ENCODE measurements around the gene MMP19.

Gene MMP19

DNA sequence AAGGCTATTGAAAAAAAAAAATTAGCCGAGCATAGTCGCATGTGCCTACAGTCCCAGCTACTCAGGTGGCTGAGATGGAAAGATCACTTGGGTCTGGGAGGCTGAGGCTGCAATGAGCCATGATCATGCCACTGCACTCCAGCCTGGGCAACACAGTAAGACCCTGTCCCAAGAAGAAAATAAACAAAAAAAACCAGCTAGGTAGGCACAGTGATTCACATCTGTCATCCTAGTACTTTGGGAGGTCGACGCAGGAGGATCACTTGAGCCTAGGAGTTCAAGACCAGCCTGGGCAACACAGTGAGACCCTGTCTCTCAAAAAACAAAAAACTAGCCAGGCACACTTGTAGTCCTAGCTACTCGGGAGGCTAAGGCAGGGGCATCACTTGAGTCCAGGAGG is 33.5 kb downstream of the MMP19 start:
- TF ChIP-seq, protein P1, sequence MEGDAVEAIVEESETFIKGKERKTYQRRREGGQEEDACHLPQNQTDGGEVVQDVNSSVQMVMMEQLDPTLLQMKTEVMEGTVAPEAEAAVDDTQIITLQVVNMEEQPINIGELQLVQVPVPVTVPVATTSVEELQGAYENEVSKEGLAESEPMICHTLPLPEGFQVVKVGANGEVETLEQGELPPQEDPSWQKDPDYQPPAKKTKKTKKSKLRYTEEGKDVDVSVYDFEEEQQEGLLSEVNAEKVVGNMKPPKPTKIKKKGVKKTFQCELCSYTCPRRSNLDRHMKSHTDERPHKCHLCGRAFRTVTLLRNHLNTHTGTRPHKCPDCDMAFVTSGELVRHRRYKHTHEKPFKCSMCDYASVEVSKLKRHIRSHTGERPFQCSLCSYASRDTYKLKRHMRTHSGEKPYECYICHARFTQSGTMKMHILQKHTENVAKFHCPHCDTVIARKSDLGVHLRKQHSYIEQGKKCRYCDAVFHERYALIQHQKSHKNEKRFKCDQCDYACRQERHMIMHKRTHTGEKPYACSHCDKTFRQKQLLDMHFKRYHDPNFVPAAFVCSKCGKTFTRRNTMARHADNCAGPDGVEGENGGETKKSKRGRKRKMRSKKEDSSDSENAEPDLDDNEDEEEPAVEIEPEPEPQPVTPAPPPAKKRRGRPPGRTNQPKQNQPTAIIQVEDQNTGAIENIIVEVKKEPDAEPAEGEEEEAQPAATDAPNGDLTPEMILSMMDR (IDR thresholded peaks at IDR 0.05; ENCODE audit: extremely low read depth, missing control alignments) = no peak
- DNase-seq (ENCODE audit: low spot score) = no peak

GRCh38 chr12:55806982-55807381 is 35.8 kb downstream of the MMP19 start:
- DNase-seq (ENCODE audit: low spot score) = no peak
- TF ChIP-seq, protein P1 (IDR thresholded peaks at IDR 0.05; ENCODE audit: extremely low read depth, missing control alignments) = no peak

DNA sequence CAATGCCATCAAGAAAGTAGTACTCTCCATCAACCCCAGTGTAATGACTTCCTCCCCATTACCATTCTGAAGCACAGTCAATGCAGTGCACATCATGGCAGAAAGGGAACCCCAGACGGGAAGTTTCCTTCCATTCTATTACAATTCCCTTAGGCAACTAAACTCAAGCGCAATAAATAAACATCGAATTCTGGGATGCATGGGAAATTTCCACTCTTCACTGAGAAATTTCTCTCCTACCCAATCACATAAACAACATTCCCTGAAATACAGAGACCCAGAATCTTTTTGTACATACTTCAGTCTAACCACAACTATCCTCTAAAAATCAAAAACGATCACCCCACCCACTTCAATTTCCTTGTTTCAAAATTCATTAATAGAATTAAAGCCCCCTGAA is 45.2 kb downstream of the MMP19 start:
- TF ChIP-seq, protein P1 (IDR thresholded peaks at IDR 0.05; ENCODE audit: extremely low read depth, missing control alignments) = no peak
- DNase-seq (ENCODE audit: low spot score) = no peak

GRCh38 chr12:55797068-55797467 is 45.7 kb downstream of the MMP19 start:
- peak; percentile 12 for DNase-seq (ENCODE audit: low spot score)
- TF ChIP-seq, protein P1 (IDR thresholded peaks at IDR 0.05; ENCODE audit: extremely low read depth, missing control alignments) = no peak

DNA sequence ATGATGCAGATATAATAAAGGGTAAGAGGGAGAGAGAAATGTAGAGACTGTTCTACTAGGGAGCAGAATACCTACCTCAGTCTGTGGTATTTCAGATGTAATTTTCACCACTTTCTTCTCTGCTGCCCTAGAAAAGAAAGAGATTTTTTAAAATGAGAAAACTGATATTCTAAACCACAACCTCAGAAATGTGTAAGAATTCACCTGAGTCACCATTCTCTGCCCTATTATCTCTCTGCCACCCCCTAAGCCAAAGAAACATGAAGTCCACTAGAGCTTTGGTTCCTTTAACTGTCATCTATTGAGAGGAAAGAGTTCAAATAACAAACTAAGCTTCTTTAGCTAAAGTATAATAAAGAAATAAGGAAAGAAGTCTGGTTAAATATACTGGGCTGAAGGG is 46.8 kb downstream of the MMP19 start:
- TF ChIP-seq, protein P1 (IDR thresholded peaks at IDR 0.05; ENCODE audit: extremely low read depth, missing control alignments) = no peak
- no peak for DNase-seq (ENCODE audit: low spot score)

DNA sequence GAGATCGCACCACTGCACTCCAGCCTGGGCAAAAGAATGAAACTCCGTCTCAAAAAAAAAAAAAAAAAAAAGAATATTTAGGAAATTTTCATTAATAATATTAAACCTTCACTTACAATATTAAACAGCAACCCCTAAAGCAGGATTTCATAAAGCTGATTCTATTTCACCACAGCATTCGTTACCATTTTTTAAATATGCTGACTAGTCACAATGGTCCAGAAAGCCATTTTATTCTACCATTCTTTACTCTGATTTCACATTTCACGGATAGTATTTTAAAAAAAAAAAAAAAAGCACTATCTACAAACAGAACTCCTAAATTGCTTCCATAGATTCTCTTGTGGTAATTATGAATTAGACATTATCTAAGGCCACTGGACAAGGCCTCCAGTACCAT is 52.8 kb downstream of the MMP19 start:
- TF ChIP-seq, protein P1 (IDR thresholded peaks at IDR 0.05; ENCODE audit: extremely low read depth, missing control alignments) = no peak
- DNase-seq (ENCODE audit: low spot score) = no peak

DNA sequence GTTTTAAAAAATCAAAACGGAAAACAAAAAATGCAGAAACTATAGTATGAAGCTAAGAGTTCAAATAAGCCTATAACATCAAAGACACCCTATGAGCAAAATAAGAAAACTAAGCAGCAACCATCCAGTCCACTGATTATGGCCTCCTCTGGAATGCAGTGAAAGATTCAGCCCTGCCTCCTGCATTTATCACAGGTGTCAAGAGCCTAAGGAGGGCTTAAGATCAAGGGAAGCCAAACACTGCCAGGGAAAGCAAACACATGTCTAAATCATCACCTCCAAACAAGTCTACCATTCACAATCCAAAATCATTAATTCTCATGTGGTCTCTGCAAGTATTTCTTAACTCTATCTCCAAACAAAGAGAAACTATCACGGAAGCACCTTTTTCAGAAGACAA is 53.6 kb downstream of the MMP19 start:
- TF ChIP-seq, protein P1 (IDR thresholded peaks at IDR 0.05; ENCODE audit: extremely low read depth, missing control alignments) = no peak

More for the DNA sequence above, 53.6 kb downstream of the MMP19 start:
- DNase-seq (ENCODE audit: low spot score) = no peak
